Coronary artery (tissue), 2 donors: ENCODE results near the gene BABAM2.

Experiments used
- DNase-seq: peaks from one replicate; pipeline ENCODE4 v3.0.0-alpha.2; 2017; ENCODE audit warnings: low spot score
- H3K27ac ChIP-seq, 2 donors: fragments of 200-600 bp; sonication (generic); one replicate each; pipeline ENCODE4 v1.5.1; 2016 to 2019
- H3K4me3 ChIP-seq: fragments of 200-600 bp; sonication (generic); 2 replicates; pipeline ENCODE4 v1.5.1; 2016; ENCODE audit warnings: mild to moderate bottlenecking, moderate library complexity
- CTCF ChIP-seq: fragments of 200-600 bp; sonication (generic); IDR thresholded peaks from one replicate; pipeline ENCODE4 v1.5.1; 2019; ENCODE audit warnings: antibody characterized with exemption

The BABAM2 gene

GRCh38 chr2:27940982-27941381, 50.5 kb downstream of the BABAM2 start:
- no peak for TF ChIP-seq CTCF
- H3K27ac ChIP-seq = no peak overlapping the region
- no peak for DNase-seq
- H3K4me3 ChIP-seq = no peak overlapping the region

- Histone ChIP-seq H3K27ac (no peak overlapping the region), H3K4me3 (no peak overlapping the region)
- DNase-seq = no peak
- TF ChIP-seq CTCF = no peak
Measured at GRCh38 chr2:27942612-27943547, 52.4 kb downstream of the BABAM2 start.

- Histone ChIP-seq H3K27ac (no peak overlapping the region), H3K4me3 (no peak overlapping the region)
- no peak for DNase-seq
- no peak for TF ChIP-seq CTCF
Measured at GRCh38 chr2:27946530-27947060, 56.1 kb downstream of the BABAM2 start.

GRCh38 chr2:27952070-27952469, 61.5 kb downstream of the BABAM2 start:
- no peak overlapping the region for H3K4me3 ChIP-seq
- no peak for DNase-seq
- no peak overlapping the region for H3K27ac ChIP-seq
- TF ChIP-seq CTCF = no peak

GRCh38 chr2:27953077-27953476, 62.5 kb downstream of the BABAM2 start:
- Histone ChIP-seq H3K4me3 (no peak overlapping the region), H3K27ac (no peak overlapping the region)
- DNase-seq = no peak
- no peak for TF ChIP-seq CTCF

GRCh38 chr2:27954221-27954673, 63.7 kb downstream of the BABAM2 start:
- no peak for DNase-seq
- Histone ChIP-seq H3K4me3 (peak overlapping the region; percentile 16), H3K27ac (peak overlapping the region; percentile 64 to 66)
- no peak for TF ChIP-seq CTCF
